ENCODE data around the gene DYRK1A.

Gene DYRK1A

DNA sequence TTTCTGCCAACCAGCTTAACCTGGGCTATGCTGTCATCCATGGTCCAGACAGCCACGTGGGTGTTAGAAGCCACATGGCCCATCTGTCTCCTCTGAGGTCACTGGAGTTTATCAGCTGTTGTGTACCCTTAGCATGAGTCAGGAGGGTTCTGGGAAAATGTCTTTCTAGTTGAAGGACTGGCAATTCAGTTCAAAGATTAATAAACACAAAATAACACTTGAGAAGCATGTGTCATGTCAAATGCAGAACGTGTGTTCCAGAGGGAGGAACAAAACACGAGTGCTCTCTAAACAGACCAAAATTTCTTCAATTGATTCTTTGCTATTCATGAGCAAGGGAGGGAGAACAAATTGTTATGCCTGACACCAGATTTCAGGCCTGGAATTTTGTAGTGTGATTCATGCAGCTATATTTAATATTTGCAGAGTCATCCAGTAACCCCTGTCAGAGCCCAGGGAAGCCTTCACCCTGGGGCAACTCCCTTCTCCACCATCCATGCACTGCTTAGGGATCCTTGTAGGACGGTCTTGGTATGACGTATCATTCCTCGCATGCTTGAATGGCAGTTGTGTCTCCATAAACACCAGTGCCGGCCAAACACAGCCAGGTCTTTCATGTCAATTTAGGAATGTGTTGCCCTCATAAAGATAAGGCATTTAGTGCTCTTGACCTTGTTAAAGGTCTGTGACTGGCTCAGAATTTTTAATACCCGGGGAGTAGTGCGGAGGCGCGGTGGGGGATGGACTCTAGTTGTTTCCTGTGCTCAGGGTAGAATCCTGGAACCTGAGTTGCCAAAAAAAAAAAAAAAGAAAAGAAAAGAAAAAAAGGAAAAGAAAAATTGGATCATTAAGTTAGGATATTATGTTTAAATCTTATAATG lies 27.7 kb upstream of the DYRK1A start (continued):
- TF ChIP-seq ZNF777 (tag by site-specific recombination; IDR thresholded peaks at IDR 0.05; ENCODE audit: borderline replicate concordance) (no peak), ZNF561 (tag by site-specific recombination; IDR thresholded peaks at IDR 0.05; ENCODE audit: borderline replicate concordance) (peak; percentile 30; the same call in 1 of the 2 replicates), ZNF169 (tag by site-specific recombination; IDR thresholded peaks at IDR 0.05) (no peak), PRDM4 (tag by site-specific recombination; IDR thresholded peaks at IDR 0.05) (peak; percentile 75), HOXA7 (CRISPR knock-in tag; IDR thresholded peaks at IDR 0.05; ENCODE audit: borderline replicate concordance) (no peak), ZNF292 (tag by site-specific recombination; IDR thresholded peaks at IDR 0.05; ENCODE audit: borderline replicate concordance, low read depth) (no peak), ZFP41 (tag by site-specific recombination; IDR thresholded peaks at IDR 0.05; ENCODE audit: borderline replicate concordance) (no peak), OSR2 (tag by site-specific recombination; IDR thresholded peaks at IDR 0.05) (peak; percentile 68), ZSCAN23 (tag by site-specific recombination; IDR thresholded peaks at IDR 0.05) (peak; percentile 45; the same call in 1 of the 2 replicates), ZNF555 (tag by site-specific recombination; conservative IDR thresholded peaks at IDR 0.05) (no peak), MZF1 (tag by site-specific recombination; IDR thresholded peaks at IDR 0.05; ENCODE audit: borderline replicate concordance) (peak; percentile 84), ZNF488 (tag by site-specific recombination; IDR thresholded peaks at IDR 0.05) (no peak), ZNF184 (tag by site-specific recombination; IDR thresholded peaks at IDR 0.05) (peak; percentile 89), ZNF274 (IDR thresholded peaks at IDR 0.05; ENCODE audit: low read length) (no peak), ZNF274 (tag by site-specific recombination; IDR thresholded peaks at IDR 0.05; ENCODE audit: borderline replicate concordance) (no peak), ZNF76 (tag by site-specific recombination; IDR thresholded peaks at IDR 0.05; ENCODE audit: borderline replicate concordance, low read depth) (no peak), TRIM28 (IDR thresholded peaks at IDR 0.05; ENCODE audit: borderline replicate concordance, low read length) (peak; percentile 86; the same call in 1 of the 2 replicates), ZNF132 (tag by site-specific recombination; IDR thresholded peaks at IDR 0.05; ENCODE audit: borderline replicate concordance) (no peak), ATF2 (tag by site-specific recombination; IDR thresholded peaks at IDR 0.05; ENCODE audit: low read depth) (peak; percentile 81), ZNF155 (tag by site-specific recombination; IDR thresholded peaks at IDR 0.05) (no peak), ZNF660 (tag by site-specific recombination; IDR thresholded peaks at IDR 0.05) (no peak; the same call in none of the 2 replicates), ZNF239 (tag by site-specific recombination; IDR thresholded peaks at IDR 0.05) (no peak), ZNF146 (tag by site-specific recombination; IDR thresholded peaks at IDR 0.05) (no peak), ZNF10 (tag by site-specific recombination; IDR thresholded peaks at IDR 0.05) (peak; percentile 100), ZBTB7A (tag by site-specific recombination; IDR thresholded peaks at IDR 0.05; ENCODE audit: low read depth) (no peak)
- TF ChIP-seq, protein P1, sequence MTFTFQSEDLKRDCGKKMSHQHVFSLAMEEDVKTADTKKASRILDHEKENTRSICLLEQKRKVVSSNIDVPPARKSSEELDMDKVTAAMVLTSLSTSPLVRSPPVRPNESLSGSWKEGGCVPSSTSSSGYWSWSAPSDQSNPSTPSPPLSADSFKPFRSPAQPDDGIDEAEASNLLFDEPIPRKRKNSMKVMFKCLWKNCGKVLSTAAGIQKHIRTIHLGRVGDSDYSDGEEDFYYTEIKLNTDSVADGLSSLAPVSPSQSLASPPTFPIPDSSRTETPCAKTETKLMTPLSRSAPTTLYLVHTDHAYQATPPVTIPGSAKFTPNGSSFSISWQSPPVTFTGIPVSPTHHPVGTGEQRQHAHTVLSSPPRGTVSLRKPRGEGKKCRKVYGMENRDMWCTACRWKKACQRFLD (tag by site-specific recombination; IDR thresholded peaks at IDR 0.05): no peak
- TF ChIP-seq, protein P2, sequence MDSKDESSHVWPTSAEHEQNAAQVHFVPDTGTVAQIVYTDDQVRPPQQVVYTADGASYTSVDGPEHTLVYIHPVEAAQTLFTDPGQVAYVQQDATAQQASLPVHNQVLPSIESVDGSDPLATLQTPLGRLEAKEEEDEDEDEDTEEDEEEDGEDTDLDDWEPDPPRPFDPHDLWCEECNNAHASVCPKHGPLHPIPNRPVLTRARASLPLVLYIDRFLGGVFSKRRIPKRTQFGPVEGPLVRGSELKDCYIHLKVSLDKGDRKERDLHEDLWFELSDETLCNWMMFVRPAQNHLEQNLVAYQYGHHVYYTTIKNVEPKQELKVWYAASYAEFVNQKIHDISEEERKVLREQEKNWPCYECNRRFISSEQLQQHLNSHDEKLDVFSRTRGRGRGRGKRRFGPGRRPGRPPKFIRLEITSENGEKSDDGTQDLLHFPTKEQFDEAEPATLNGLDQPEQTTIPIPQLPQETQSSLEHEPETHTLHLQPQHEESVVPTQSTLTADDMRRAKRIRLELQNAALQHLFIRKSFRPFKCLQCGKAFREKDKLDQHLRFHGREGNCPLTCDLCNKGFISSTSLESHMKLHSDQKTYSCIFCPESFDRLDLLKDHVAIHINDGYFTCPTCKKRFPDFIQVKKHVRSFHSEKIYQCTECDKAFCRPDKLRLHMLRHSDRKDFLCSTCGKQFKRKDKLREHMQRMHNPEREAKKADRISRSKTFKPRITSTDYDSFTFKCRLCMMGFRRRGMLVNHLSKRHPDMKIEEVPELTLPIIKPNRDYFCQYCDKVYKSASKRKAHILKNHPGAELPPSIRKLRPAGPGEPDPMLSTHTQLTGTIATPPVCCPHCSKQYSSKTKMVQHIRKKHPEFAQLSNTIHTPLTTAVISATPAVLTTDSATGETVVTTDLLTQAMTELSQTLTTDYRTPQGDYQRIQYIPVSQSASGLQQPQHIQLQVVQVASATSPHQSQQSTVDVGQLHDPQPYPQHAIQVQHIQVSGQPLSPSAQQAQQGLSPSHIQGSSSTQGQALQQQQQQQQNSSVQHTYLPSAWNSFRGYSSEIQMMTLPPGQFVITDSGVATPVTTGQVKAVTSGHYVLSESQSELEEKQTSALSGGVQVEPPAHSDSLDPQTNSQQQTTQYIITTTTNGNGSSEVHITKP (tag by site-specific recombination; IDR thresholded peaks at IDR 0.05): peak; percentile 78
- TF ChIP-seq, protein P3, sequence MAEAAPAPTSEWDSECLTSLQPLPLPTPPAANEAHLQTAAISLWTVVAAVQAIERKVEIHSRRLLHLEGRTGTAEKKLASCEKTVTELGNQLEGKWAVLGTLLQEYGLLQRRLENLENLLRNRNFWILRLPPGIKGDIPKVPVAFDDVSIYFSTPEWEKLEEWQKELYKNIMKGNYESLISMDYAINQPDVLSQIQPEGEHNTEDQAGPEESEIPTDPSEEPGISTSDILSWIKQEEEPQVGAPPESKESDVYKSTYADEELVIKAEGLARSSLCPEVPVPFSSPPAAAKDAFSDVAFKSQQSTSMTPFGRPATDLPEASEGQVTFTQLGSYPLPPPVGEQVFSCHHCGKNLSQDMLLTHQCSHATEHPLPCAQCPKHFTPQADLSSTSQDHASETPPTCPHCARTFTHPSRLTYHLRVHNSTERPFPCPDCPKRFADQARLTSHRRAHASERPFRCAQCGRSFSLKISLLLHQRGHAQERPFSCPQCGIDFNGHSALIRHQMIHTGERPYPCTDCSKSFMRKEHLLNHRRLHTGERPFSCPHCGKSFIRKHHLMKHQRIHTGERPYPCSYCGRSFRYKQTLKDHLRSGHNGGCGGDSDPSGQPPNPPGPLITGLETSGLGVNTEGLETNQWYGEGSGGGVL (tag by site-specific recombination; IDR thresholded peaks at IDR 0.05): peak; percentile 7; the same call in 1 of the 2 replicates

Data from HEK293 (cell line).